Measurements from ENCODE around the gene BBS12.

GRCh38 chr4:122695226-122695625 lies 37.3 kb upstream of the BBS12 start:
- TF ChIP-seq CEBPB (IDR thresholded peaks at IDR 0.05) (no peak), RAD21 (IDR thresholded peaks at IDR 0.05; ENCODE audit: low read depth) (no peak), MAX (IDR thresholded peaks at IDR 0.05) (no peak), EP300 (IDR thresholded peaks at IDR 0.05; ENCODE audit: borderline replicate concordance) (no peak)

Measured in Ishikawa (cell line).